GM21528 (cell line): ENCODE data around the gene PSMD1.
"Not testable (repeated sequence)": the region's sequence is repeated elsewhere in the genome, so short reads cannot be mapped to it uniquely, and the experiment has no call there.

Experiments used
- ATAC-seq: cut with Tn5 transposase; IDR thresholded peaks from one replicate; pipeline ENCODE4 v1.9.1; 2021; ENCODE audit warnings: mild to moderate bottlenecking, moderate library complexity; ENCODE audit not compliant: unreplicated experiment, low FRiP score

The PSMD1 gene

GRCh38 chr2:231178805-231179204, 122.1 kb downstream of the PSMD1 start:
- not testable (repeated sequence) for ATAC-seq

- peak; percentile 48 for ATAC-seq
Observed at GRCh38 chr2:231181860-231182512, 125.3 kb downstream of the PSMD1 start.

- no peak for ATAC-seq
Observed at GRCh38 chr2:231182513-231182899, 125.8 kb downstream of the PSMD1 start.

- no peak for ATAC-seq
Observed at GRCh38 chr2:231183851-231184250, 127.2 kb downstream of the PSMD1 start.

GRCh38 chr2:231184319-231184718, 127.7 kb downstream of the PSMD1 start:
- ATAC-seq = no peak

- ATAC-seq = no peak
Observed at GRCh38 chr2:231185050-231185725, 128.5 kb downstream of the PSMD1 start.

- no peak for ATAC-seq
Observed at GRCh38 chr2:231185886-231186285, 129.2 kb downstream of the PSMD1 start.

GRCh38 chr2:231186325-231186724, 129.7 kb downstream of the PSMD1 start:
- no peak for ATAC-seq

GRCh38 chr2:231187736-231188505, 131.3 kb downstream of the PSMD1 start:
- ATAC-seq = no peak

GRCh38 chr2:231188506-231189170, 132.0 kb downstream of the PSMD1 start:
- ATAC-seq = no peak

GRCh38 chr2:231189171-231189530, 132.5 kb downstream of the PSMD1 start:
- ATAC-seq = no peak

GRCh38 chr2:231189571-231190495, 133.2 kb downstream of the PSMD1 start:
- no peak for ATAC-seq

- no peak for ATAC-seq
Observed at GRCh38 chr2:231190531-231191197, 134.0 kb downstream of the PSMD1 start.

- ATAC-seq = no peak
Observed at GRCh38 chr2:231191896-231192872, 135.5 kb downstream of the PSMD1 start.

- ATAC-seq = no peak
Observed at GRCh38 chr2:231193216-231193615, 136.5 kb downstream of the PSMD1 start.

GRCh38 chr2:231196592-231196991, 139.9 kb downstream of the PSMD1 start:
- no peak for ATAC-seq

GRCh38 chr2:231197196-231197595, 140.5 kb downstream of the PSMD1 start:
- not testable (repeated sequence) for ATAC-seq

- no peak for ATAC-seq
Observed at GRCh38 chr2:231197706-231198290, 141.1 kb downstream of the PSMD1 start.
